ENCODE results near the gene EXOSC2.

The EXOSC2 gene

DNA sequence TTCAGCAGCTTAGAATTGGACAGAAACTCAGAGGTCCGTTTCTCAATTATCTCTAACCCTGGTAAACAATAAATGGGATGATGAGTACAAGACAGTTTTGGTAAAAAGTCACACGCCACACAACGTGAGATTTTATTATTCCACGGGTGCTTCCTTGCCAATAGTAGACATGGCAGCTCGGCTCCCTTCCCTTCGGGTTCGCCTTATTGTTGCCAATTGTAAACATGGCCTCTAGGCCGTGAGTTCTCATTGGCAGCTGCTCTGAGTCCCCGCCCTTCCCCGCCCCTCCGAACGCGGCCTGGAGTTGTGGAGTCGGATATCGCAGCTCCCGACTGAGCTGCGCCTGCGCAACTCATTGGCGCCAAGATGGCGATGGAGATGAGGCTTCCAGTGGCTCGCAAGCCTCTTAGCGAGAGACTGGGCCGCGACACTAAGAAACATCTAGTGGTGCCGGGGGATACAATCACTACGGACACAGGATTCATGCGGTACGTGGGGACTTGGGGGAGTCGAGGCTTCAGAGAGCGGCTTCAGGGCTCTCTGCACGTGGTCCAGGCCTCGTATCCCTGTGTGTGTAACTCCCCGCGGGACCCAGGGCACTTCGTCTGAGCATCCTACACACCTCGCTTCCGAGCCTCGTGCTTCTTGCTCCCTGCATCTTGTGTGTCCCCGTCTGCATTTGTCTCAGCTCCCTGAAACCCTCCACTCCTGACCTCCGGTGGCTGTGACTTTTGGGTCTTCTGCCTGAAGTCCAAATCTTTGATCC, at the start of gene EXOSC2:
Gene EXOSC2 (plus strand): TSS at position 355 of the 766 bp plus-strand sequence. CDS start 12 bp downstream, at position 367.
- DNase-seq = peak; percentile 90

DNA sequence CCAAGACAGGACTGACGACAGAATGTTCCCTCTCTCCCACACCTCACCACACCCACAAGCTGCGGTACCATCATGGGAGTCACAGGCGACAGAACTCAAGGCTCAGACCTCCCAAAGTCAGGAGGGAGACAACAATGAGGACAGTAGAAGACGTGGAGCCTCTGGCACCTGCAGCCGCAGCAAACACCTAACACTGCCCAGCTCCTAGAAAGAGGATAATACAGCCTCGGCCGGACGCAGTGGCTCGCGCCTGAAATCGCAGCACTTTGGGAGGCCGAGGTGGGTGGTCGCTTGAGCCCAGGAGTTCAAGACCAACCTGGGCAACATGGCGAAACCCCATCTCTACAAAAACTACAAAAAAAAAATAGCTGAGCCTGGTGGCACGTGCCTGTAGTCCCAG, 42.4 kb upstream of the EXOSC2 start:
- DNase-seq = no peak

DNA sequence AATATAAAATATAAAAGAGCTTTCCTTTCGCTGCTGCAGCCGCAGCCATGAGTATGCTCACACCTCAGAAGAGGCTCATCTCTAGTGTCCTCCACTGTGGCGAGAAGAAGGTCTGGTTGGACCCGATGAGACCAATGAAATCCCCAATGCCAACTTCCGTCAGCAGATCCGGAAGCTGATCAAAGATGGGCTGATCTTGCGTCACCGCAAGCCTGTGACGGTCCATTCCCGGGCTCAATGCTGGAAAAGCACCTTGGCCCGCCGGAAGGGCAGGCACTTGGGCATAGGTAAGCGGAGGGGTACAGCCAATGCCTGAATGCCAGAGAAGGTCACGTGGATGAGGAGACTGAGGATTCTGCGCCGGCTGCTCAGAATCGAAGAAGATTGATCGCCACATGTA, 41.8 kb upstream of the EXOSC2 start:
- DNase-seq = no peak

GRCh38 chr9:130654879-130655278, 38.7 kb upstream of the EXOSC2 start:
- DNase-seq = no peak

DNA sequence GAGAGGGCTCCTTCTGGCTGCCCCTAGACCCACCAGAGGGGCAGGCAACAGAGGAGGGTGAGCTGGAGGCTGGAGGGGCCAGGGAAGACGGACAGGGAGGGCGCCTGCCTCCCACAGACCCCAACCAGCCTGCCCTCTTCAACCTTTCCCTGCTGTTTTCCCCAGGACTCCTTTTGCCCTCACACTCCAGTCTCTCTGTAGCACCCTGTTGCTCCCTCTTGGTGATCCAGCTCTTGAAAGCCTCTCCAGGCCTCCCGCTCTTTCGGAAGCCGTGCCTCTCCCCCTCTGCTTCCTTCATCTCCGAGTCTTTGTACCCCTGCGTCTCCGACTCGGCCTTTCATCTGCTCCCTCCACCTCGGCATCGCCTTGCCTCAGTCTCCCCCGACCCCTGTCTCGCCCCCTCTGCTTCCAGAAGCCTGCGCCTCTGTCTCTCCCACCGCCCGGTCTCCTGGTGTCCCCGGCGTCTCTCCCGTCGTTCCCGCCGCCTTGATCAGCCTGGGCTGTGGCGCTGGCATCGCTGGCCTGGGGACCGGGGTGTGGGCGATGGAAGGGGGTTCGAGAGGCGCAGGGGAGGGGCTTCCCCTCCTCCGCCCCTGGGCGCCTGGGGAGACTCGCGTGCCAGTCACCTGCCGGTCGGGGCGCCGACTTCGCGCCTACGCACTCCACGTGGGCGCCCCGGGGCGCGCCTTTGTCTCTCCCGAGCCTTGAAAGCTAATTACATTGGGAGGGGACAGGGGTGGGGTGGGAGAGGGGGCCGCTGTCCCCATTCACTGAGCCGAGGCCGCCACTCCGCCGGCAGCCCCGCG, 34.5 kb upstream of the EXOSC2 start:
- no peak for DNase-seq

DNA sequence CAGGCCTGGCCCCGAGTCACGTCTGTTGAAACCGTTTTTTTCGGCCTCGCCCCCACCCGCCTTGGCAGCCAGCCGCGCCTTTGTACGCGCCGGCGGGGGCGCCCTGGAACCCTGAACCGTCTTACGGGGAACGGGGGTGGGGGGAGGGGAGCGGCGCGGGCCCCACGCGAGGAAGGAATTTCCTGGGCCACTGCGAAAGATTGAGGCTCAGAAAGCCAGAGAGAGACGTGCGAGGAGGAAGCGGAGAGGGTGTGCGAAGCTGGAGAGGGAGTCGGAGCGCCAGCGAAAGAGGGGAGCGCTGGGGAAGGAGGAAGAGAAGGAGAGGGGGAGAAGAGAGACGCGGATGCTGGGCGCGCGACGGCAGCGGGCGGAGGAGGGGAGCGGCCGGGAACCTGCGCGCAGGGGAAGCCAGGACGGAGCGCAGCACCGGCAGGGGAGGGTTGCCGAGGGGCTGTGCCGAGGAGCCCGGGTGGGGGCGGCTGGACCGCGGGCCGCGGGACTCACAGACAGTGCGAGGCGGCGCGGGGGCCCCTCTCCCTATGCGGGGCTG, 33.8 kb upstream of the EXOSC2 start:
- no peak for DNase-seq

- DNase-seq = no peak
Measured at GRCh38 chr9:130660326-130660682, 33.3 kb upstream of the EXOSC2 start.

DNA sequence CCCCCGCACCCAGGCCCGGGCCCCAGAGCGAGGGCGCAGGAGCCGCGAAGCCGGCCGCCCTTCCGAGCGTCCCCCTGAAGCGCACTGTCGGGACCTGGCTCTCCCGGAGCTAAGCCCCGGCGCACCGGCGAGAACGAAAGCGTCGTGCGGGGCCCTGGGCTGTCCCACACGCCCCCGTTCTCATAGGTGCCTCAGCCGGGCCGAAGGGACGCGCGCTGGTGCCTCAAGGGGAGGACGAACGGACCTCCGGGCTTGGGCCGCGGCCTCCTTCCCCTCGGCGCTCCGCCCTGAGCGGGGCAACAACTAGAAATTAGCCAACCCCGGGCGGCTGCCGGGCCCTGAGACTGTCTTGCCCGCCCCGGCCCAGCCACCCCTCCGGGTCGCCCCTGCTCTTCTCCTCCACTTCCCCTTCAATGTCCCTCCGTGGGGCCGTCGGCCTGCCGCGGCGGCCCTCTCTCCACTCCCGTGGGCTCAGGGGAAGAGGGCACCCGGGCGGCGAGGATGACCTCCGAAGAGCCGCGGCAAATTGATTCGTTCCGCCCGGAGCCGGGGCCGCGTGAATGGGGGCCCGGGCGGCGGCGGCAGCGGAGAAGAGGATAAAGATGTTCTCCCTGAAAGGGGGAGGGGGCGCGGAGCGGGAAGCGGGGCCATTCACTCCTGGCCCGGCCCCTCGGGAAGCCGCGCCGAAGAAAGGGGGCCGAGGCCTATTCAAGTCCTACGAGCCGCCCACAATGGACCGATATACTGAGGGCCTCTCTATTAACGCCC, 32.7 kb upstream of the EXOSC2 start:
- no peak for DNase-seq

DNA sequence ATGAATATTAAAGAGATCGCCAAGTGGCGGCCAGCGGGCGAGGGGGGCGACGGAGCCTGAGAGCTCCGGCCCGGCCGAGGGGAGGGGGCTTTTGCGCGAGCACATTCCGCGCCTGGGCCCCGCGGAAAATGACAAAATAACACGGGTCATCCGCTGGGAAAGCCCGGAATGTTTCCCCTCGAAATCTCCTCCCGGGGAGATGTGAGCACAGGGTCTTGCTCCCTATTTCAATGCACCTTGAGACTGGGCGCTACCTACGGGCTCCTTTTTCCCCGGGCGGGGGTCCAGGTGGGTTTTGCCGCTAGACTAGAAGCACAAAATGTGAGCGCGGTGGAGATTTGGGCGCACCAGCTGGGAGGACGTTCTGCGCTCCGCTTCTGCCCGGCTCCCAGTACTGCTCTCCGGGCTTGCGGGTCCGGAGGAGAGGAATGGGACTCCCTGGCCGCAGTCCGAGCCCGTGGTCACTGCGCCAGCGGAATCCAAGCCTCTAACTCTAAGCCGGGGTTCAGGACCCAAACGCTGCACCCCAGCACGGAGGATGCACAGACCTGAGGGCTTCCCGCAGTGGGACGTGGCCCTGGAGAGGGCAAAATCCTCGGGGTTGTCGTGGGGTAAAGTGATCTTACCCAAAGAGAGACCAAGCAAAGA, 32.0 kb upstream of the EXOSC2 start:
- no peak for DNase-seq

DNA sequence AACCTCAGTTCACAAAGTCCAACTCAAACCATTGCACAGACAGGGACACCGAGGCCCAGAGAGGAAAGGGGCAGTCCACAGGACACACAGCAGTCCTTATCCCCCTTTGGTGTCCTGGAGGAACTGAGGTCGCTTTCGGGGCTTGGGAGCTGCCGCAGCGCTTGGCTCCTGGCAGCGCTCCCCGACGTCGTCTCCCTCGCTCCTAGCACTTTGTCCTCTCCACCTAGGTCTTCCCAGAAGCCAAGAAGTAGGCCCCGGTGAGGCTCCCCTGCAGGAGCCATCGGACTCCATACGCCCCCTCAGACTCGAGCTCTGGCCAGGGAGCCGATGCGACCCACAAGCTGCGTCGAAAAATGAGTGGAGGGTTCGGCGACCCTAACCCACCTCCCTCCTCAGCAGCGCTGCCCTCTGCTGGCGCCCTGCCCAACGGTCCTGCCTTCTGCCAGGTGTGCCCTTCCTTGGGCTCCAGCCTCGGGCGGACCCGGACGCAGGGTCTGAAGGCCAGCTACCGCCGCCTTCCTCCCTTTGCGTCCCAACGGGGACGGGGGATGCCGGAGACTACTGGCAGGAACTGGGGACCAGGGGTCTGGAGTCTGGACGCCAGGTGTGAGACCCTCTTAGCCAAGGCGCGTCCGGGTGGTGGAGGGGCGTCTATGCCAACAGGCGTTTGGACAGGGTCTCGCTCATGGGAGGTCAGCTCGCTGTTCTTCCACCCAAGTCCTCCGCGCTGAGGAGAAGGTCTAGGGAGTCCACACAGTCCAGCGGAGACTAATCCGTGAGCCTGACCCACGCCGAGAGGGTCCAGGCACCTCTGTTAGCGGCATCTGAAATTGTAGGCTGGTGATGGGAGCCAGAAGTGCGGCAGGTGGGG, 31.2 kb upstream of the EXOSC2 start:
- DNase-seq = no peak

GRCh38 chr9:130662970-130663257, 30.7 kb upstream of the EXOSC2 start:
- DNase-seq = no peak

GRCh38 chr9:130663258-130663976, 30.2 kb upstream of the EXOSC2 start:
- DNase-seq = no peak

DNA sequence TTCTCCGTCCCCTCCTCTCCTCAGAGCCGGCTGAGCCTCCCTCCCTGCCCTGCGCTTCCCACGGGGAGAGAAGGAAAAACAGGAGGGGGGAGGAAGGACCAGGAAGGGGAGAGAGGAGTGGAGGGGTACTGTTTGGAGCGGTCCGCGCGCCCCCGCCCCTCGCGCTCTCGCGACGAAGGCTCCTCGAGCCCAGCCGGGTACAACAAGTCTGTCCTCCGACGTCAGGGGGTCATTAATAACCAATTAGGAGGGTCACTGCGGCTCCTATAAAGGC, 29.7 kb upstream of the EXOSC2 start:
- no peak for DNase-seq

DNA sequence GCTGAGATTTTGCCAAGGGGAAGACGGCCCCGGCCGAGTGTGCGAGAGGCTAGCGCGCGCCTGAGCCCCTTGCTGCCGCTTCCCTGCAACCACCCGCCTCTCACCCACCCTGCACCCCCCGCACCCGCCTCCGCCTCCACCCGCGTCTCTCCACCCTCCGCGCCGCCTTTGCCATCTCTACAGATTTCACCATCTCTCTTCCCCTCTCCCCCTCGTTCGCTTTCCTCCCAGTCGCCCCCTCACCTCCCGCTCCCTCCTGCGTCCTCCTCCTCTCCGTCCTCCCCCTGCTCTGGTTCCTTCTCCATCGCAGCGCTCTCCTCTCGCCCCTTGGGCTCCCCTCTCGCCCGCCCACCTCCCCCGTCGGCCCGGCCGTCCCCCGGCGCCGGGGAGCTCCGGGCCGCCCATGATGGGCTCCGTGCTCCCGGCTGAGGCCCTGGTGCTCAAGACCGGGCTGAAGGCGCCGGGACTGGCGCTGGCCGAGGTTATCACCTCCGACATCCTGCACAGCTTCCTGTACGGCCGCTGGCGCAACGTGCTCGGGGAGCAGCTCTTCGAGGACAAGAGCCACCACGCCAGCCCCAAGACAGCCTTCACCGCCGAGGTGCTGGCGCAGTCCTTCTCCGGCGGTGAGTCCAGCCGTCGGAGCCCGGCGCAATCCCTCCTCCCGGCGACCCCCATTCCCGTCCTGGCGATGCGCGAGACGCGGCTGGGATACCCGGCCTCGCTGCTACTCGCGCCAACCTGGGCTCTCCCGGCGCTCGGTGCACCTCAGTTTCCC, 29.1 kb upstream of the EXOSC2 start, which contains the start of gene PRDM12:
Gene PRDM12 (plus strand): TSS at position 344 of the 778 bp plus-strand sequence. CDS start 60 bp downstream, at position 404.
- DNase-seq = no peak

- DNase-seq = no peak
Measured at GRCh38 chr9:130665029-130665430, 28.6 kb upstream of the EXOSC2 start.

DNA sequence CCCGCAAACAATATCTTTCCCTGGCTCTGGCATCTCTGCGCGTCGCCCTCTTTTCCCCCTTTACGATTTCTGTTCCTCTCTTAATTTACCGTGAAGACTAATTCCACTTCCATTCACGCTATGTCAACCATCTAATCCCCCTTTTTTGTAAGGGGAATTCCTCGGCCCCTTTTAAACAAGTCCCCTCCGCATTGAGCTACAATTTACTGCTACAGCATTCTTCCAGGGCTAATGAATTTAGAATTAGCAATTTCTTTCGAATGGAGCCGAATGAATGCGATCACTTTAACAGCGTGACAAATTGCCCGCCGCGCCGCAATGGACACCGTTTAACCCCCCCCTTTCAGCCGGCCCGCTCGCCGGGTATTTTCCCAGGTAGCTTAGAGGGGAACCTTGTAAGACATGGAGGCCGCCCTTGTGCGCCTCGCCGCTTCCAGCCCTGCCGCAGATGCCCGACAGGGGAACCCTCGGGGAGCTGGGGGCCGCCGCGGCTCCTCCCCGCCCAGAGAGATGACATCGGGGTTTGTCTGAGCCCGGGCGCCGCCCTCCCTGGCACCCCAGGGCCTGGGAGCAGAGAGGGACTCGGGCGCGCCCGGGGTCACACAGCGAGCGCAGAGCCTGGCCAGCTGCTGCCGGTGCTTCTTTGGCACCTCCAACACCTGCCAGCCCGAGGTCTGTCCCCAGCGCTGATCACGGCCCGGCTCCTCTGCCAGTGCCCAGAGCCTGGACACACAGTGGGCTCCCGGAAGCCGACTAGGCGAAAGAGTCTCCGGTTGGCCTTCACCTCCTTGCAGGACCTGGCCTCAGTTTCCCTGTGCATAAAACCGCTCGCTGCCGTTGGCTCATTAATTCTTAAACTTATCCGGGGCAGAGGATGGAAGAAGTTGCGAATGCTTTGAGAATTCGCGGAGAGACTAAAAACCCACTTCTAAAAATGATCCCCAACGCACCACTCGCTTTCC, 27.9 kb upstream of the EXOSC2 start:
- no peak for DNase-seq

DNA sequence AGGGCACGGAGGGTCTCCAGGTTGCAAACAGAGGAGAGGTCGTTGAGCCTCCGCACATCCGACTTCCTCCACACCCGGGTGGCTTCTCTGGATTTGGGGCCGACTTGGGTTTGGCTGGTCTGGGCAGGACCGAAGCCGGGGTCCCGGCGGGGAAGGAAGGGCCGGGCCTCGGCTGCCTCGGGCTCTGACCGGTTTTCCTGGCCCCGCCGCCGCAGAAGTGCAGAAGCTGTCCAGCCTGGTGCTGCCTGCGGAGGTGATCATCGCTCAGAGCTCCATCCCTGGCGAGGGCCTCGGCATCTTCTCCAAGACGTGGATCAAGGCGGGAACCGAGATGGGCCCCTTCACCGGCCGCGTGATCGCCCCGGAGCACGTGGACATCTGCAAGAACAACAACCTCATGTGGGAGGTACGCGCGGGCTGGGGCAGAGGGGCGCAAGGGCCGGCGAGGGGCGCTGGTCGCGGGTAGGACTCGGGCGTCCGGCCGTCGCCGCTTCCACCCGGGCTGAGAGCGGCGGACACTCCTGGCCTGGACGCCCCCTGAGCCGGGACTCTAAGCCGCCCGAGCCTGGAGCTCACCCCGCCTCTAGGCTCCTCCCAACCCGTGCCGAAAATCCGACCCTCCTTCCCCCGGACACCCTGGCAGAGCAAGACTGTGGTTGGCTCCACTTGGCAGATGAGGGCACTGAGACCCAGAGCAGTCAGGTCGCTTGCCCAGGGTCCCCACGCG, 27.0 kb upstream of the EXOSC2 start:
- DNase-seq = no peak

DNA sequence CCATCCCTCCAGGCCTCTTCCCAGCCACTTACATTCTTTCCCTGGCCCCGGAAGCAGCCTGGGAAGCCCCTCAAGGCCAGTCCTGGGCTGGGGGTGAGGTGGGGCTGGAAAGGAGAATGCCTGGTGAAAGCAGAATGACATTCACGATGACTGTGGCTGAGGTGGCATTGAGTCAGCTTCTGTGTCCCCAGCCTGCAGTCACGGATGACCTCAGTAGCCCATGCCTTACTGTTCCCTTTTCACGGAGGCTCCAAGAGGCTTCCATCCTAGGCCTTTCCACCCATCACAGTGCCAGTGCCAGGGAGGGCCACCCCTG, 26.5 kb upstream of the EXOSC2 start:
- DNase-seq = no peak

DNA sequence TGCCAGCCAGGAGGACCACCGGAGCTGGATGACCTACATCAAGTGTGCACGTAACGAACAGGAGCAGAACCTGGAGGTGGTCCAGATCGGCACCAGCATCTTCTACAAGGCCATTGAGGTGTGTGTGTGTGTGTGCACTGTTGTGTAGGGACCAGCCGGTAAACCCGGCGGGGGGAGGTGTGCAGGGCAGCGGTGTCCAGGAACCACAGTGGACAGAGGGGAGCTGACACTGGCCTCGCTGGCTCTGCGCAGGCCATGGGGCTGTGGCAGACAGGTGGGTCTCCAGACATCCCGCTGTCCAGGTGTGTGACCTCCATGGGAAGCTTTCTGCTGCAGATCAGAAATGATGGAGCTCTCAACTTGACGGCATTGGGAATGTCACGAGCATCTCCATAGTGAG, 25.4 kb upstream of the EXOSC2 start:
- DNase-seq = no peak

Measured in NCI-H1417 treated with DMSO at 0.1 percent for 48 hours (cell line).